ENCODE measurements around the gene CYP2U1.

Gene CYP2U1

DNA sequence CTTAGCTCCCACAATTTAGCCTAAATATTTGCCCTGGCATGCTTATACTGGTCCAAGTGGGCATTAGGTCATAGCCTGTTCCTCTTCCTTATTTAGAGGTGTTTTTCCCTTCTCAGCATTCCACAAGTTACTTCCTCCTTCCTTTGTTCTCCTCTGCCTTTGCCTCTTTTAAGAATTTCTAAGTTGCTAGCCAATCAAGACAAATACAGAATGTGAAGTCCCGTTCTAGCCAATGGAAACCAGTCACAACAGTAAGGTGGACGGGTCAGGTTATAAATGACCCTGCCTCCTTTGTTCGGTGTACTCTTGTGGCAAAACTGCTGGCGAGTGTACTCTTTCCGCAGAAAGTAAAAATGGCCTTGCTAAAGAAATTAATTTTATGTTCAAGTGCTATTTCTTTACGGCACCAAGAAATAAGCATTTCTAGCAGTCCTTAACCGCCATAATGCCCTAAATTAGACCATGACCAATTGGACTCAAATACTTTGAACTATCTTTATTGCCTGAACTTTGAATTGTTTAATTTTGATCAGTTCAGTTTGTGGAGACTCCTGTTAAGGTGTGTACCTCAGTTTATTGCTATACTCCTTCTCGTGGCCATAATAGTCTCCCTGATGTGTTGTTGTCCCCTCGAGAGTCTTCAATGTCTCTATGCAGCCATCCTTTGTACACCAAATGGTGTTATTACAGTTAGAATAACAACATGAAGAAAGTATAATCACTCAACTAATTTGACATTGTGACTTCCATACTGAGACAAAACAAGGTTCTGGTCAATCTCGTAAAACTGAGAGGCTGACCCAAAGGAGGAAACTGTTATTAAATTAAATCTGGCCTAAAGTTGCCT is 56.8 kb downstream of the CYP2U1 start:
- DNase-seq, result no peak

DNA sequence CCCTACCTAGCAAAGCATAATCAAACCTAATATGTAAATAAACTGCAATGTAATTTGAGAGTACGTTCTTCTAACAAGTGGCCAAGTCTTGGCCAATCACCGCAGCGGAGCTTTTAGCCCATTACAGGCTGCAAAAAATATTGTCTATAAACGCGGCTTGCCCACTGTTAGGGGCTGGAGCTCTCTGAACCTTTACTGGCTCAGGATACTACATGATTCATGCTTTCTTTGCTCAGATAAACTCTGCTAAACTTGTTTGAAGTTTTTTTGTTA is 57.4 kb downstream of the CYP2U1 start:
- DNase-seq, result no peak

DNA sequence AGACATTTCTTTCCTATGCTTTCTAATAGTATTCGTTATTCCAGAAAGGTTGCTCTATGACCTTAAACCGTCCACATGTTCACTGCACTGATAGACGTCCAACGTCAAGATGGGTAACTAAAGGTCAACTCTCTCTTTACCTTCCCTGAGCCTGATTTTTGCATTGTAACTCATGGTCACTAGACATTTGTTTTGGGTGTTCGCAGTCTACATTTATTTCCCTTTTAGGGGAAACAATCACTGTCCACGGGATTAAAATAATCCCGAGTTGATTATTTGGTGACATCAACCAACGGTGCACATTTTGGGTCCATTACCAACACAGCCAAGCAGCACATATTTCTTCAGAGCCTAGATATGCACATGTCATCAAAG is 57.8 kb downstream of the CYP2U1 start:
- DNase-seq, result no peak

DNA sequence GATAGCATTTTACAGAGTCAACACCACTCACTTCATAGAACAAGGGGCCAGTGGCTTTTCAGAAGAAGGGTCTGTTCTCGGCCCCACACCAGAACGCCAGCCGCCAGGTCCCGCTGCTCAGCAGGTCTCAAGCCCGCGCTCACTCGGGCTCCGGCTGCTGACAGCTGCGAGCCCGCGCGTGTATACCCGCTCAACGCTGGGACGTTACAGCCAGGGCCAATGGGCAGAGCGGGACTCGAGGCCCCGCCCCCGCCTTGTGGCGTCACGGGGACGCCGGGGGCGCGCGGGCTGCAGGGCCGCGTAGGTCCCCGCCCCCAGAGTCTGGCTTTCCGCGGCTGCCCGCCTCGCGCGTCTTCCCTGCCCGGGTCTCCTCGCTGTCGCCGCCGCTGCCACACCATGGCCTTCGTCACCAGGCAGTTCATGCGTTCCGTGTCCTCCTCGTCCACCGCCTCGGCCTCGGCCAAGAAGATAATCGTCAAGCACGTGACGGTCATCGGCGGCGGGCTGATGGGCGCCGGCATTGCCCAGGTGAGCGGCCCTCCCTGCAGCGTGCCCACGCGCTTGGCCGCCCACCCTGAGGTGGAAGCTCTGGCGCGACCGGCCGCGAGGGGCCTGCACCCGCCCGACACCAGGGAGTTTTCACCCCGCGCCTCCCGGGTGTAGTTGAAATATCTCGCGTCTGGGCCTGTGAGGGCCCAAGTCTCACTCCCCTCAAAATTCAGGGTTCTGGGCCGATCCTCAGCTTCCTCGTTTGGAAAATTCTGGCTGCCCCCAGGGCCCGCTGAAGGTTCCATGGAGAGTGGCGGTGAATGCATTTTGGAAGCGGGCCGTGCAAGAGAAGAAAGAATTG is 58.4 kb downstream of the CYP2U1 start, which contains the start of gene HADH:
Gene HADH (plus strand): TSS at position 353 of the 850 bp plus-strand sequence. CDS start 44 bp downstream, at position 397.
- DNase-seq, result peak; percentile 88 to 95 (median 92)

DNA sequence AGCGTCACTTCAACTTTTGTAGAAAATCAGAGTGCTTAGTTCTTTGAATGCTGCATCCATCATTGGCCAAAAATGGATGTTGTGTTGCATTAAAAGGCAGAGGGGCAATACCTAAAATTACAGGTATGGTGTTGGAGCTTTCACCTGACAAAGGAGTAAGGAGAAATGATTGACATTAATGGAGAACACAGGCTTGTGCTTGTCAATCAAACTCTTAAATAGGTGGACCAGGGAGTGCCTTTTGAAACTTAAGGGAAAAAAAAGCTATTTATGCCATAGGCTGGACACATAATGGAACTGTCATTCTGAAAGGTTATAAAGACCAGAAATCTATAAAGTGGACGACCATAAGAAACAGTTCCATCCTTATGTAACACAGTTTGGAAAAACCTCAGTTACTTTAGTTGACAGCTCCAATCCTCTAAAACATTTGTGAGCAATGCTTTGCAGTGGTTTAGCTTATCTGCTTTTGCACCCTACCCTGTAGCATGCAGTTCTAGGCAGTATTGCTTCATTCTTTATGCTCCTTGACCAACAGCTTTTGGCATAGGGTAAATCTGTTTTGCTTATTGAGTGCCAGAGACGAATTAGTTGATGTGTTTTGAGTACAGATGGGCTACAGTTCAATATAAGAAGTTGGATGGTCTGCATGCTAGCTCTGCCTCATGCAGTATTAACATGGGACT is 60.7 kb downstream of the CYP2U1 start:
- no peak for DNase-seq

DNA sequence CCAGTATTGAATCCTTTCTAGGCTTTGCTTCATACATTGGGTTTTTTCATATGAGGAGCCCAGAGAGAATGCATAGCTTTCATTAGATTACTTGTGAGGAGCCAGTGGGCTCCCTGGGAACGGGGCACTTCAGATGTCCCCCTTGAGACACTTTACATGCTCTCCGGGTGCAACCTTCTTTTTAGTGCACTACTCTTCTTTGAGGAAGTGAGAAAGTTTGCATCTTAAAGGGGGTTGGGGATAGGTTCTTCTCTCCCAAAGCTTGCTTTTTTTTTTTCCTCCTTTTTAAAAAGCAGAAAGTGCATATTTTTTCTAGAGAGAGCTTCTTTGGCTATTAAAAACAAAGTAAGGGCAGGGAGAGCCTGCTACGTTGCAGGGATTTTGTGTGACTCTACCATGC is 62.6 kb downstream of the CYP2U1 start:
- DNase-seq, result no peak

DNA sequence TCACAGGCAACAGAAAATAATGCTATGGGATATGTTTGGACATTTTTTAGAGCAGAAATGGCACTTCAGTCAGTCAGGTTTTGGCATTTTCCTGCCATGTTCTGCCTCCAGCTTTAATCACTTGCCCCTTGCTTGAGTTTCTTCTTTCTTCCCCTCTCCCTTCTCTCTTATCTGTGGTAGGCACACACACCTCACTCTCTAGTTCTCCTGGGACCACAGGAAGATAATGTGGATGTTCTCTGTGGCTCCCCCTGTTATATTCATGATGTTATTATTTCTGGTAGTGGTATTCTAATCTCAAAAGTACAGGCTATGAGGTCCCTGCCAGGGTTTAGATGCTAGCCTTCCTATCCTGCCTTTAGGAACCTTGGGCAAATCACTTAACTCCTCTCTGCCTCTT is 63.5 kb downstream of the CYP2U1 start:
- no peak for DNase-seq

DNA sequence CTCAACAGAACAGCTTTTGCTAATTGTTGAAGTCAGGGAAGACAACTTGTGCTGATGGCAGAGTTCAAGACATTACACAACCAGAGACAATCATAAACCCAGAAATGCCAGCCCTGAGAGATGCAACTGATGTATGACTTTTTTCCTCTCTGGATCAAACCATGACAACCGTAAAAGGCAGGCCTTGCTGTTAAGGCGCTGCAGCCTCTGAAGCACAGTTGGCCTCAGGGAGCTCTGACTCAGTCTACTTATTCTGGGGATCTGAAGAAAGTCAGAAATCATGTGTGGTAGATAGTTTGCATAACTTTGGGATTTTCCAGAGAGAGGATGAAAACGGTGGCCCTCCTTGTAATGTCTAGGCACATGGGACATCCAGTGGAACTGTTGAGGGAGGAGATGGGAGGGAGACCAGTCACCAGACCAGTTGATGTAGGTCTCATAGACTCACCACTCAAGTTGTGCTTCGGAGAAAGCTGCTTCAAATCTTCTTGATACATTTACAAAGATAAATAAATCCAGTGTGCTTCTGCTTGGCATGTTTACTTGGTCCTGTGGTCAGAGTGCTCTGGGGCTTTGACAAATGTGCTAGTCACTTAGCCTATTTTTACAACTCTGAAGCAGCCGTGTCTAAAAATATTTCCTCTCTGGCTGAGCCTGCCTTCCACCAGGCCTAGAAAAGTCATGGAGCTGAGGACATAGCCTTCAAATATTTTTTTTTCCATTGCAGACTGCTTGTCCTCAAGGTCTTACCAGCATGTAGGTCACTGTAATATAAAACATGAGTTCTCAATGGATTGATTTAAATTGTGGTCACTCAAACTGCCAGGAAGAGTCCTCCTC is 65.8 kb downstream of the CYP2U1 start:
- no peak for DNase-seq

DNA sequence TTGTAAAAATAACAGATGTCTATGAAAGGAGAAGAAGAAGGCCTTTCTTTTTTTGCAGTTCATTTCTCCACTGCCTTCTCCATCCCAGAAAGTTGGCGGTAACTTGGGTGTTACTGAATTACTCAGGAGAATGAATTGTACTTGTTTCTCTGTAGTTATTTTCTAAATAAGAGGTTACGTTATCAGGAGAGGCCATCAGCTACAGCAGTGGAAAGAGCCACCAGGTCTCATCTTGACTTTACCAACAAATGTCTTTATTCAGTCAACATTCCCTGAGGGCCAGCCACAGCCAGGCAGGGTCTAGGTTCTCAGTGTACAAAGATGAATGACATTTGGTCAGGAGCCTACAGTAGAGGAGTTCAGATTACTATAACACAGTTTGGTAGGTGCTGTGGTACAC is 66.4 kb downstream of the CYP2U1 start:
- DNase-seq, result no peak

DNA sequence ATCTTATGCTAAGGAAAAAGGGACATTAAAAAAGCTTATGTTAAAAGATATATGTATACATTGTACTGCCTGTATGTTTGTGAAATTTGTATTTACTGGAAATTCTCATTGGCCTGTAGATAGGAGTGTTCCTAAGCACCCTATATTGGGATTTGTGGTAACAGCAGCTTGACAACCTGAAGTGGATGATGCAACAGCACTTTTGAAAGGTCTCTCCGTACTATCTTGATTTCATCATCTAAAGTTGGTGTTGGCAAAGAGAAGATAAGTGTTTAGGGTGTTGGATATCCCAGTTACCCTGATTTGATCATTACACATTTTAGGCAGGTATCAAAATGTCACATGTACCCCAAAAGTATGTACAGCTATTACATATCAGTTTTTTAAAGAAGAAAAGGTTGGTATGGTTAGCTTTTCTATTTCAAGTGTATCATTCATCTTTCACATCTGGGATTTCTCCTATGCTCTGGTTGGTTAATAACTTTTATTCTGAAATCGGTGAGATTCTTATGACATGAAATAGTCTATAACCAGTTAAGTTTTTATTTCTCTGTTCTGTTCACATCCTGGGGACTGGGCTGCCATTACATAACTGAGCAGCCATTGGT is 68.7 kb downstream of the CYP2U1 start:
- DNase-seq, result no peak

DNA sequence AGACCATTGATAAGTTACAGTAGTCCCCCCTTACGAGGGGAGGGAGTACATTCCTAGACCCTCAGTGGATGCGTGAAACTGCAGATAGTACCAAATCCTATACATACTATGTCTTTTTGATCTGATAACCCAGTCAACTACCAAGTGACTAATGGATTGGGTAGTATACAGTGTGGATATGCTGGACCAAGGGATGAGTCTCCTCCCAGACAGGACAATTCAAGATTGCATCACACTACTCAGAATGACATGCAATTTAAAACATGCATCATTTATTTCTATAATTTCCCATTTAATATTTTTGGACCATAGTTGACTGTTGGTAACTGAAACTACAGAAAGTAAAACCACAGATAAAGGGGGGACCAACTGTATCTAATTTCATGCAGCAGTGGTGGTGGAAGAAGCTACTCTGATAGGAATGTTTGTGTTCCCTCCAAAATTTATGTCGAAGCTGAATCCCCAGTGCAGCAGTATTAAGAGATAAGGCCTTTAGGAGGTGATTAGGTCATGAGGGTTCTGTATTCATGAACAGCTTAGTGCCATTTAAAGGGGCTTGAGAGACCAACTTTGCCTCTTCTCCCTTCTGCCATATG is 70.3 kb downstream of the CYP2U1 start:
- no peak for DNase-seq

All from stimulated activated naive CD4-positive, alpha-beta T cell (primary cell).